Measurements from ENCODE around the gene RCSD1. TPM values are rescaled to one million over a fixed set of nuclear protein-coding genes. Genes with fewer than 3 reads are reported as not detected.

The RCSD1 gene
- total RNA-seq, 1 donor from 2014 or later, result 18.4 TPM

DNA sequence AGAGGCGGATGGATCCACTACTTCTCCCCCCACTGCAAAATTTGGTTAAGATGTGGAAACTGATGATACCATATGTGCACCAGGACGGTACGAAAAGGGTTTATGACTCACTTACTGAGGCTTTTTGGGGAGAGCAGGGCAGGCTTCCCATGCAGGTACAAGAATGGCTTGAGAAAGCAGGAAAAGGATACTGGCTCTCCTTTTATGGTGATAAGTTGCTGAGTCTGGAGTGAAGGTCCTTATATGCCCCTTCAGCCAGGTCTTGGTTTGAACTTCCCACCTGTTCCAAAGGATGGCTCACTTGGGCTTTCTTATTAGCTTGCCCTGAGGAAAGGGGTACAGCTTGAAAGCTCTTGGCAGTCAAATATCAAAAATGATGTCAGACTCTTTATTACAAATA, 114.9 kb downstream of the RCSD1 start:
- DNase-seq (ENCODE audit: low spot score), result no peak

DNA sequence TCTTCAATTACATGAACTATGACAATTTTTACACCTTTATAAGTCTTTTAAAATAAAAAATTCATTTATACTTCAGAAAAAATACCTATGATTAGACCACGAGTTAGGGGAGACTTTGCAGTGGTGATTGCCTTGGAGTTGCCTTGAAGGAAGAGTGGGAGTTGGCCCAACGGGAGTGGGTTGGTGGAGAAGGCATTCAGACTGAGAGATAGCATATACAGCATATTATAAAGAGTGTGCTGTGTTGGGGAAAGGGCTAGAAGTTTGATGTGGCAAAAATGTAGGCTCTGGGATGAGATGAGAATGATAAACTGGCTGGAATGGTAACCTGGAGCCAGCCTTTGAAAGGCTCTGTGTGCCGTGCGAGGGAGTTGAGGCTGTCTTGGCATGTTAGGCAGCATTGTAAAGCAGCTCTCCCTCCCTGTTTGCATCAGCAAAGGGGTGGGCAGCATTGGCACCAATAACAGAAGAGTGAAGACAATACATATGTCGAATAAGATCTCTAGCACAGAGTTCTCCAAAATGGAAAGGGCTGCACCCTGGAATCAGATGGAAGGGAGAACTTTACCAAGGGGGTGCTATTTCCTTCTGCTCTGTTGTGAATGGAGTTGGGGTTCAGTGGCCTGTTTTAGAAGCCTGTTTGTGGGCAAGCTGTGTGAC, 116.1 kb downstream of the RCSD1 start:
- no peak for DNase-seq (ENCODE audit: low spot score)

DNA sequence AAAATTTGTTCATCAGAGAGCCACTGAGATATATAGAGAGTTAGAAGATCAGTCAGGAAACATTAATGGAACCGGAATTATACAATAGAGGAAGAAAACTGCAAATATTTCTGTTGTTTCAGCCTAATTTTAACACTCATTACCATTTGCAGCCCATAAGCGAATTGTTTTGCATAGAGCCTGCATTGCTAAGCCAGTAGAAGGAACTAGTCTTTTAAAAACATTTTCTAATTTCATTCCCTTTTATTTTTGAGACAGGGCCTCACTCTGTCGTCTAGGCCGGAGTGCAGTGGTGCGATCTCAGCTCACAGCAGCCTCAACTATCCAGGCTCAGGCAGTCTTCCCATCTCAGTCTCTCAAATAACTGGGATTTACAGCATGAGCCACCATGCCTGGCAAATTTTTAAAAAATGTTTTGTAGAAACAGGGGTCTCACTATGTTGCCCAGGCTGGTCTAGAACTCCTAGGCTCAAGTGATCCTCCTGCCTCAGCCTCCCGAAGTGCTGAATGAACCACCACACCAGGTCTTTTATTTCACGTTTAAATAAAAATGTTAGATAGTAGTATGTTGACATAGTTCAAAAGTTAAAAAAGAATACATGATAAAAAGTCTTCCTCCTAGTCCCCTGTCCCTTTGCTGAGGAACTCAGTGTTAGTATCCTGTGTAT, 117.1 kb downstream of the RCSD1 start:
- no peak for DNase-seq (ENCODE audit: low spot score)

DNA sequence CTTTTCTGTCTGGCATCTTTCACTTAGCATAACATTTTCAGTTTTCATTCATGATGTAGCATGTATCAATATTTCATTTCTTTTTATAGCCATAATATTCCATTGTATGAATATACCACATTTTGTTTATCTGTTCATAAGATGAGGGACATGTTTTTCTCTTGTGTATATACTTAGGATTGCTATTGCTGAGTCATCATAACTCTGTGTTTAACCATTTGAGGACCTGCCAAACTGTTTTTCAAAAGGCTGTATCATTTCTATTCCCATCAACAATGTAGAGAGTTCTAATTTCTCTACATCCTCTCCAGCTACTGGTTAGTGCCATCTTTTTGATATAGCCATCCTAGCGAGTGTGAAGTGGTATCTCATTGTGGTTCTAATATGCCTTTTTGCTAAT, 118.0 kb downstream of the RCSD1 start:
- no peak for DNase-seq (ENCODE audit: low spot score)

DNA sequence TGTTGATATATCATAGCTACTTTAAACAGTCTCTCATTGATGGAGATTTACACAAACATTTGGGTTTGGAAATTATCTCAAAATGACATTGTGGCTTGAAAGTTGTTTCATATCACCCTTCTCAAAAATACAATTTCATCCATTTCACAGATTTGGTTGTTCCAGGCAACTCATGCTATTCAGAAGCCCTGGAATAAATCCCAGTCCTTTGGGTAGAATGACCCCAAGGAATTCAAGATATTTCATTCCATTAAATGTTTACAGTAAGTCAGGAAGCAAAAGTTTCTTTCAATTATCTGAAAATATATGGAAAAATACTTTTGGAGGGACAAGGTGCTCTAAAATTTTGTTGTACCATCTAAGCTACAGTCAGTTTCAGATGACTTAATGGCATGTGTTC, 118.9 kb downstream of the RCSD1 start:
- DNase-seq (ENCODE audit: low spot score), result no peak

DNA sequence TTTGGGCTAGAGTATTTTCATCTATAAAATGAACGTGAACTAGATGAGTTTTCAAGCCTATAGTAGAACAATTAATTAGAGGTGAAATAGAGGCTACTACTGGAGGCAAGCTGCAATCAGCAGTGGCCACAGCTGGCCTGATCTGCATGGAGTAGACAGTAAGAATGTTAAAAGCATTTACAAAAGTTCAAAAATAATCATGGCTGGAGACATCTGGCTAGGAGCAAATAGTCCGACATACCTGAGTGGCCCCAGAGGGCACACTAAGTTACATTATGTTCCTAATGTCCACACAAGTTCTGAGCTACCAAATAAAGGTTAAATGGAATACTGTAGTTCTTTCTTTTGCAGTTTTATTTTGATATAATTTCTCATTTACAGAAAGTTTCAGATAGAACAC, 119.7 kb downstream of the RCSD1 start:
- DNase-seq (ENCODE audit: low spot score), result no peak

DNA sequence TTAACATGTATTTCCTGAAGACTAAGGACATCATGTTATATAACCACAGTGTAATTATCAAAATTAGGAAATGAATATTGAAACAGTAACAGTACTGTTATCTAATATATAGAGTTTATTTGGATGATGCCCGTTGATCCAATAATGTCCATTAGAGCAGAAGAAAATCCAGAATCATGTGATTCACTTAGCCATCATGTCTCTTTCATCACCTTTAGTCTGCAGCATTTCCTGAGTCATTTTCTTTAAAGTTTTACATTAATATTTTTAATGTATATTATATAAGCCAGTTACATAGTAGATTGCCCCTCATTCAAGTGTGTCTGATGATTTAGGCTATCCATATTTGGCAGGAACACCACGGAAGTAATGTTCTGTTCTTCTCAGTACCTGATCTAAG, 120.6 kb downstream of the RCSD1 start:
- DNase-seq (ENCODE audit: low spot score), result no peak

DNA sequence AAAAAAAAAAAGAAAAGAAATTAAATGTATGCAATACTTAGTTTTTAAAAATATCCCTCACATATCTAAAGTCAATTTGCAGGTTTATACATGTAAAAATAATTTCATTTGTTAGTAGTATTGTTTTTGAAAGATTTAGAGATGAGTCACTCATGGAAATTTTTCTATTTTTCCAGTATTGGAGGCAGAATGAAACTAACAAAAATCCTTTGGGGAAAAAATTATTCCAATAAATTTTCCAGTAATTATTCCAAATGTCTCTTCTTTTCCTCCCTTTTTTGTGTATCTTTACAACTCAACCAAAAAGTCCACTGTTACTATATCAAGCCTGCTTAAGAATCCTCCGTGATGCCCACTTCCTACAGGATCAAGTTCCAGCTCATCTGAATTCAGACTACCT, 121.6 kb downstream of the RCSD1 start:
- DNase-seq (ENCODE audit: low spot score), result no peak

DNA sequence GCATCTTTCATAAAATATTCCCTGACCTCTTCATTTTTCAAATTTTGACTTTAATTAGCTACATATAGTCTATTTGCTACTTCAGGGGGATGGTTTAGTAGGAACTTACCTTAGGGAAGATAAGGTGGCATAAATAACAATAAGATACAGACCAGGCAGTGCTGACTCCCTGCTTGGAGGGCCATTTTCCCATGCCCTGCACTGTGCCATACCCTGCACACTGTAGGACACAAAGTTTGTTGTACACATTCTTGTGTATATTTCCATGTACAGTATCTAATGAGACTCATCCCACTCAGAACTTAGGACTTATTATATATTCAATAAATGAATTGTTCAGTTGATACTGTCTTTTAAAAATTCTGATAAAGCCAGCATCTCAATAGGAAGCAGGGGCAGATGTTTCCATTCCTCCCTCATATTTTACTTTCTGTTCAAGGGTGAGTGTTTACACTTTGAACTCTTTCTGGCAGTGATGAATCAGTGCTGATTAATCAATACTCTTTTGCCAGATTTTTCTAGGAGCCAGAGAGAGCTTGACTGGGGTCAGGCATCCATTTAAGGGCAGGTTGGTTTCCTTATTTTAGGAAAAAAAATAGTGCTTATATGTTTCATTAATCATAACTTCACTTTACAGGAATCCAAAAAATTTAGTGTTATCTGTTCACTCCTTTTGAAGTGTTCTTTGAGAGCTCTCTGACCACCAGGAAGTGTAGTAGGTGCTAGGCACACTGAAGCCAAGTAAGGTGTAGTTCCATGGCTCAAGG, 122.4 kb downstream of the RCSD1 start:
- DNase-seq (ENCODE audit: low spot score), result no peak

DNA sequence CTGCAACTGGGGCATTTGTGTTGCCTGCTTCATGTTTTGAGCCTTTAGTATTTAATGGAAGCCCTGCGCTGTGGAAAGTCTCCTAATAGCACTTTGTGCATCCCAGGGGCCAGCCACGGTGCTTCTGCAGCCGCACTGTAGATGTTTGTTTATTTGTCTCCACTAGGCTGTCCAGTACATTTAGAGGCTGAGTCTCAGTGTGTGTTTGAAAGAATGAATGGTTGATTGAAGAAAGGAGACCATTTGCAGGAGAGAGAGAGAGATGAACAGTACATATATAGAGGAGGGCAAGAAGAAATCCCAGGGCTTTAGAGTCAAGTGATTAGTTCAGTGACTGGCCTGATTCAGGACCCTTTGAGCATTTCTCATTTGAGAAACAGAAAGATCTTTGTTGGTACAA, 125.6 kb downstream of the RCSD1 start:
- DNase-seq (ENCODE audit: low spot score), result no peak

Other genes with a start within 250 kb of the RCSD1 start
- gene CD247, start 111.7 kb upstream of the RCSD1 start, total RNA-seq, result 5.2 TPM
- gene CREG1, start 76.5 kb upstream of the RCSD1 start, total RNA-seq, result 157 TPM
- gene MPZL1, start 91.8 kb downstream of the RCSD1 start, total RNA-seq, result 137 TPM

Measured in mucosa of gallbladder (tissue), 1 donor.